GM19238 (cell line): ENCODE results near the gene SLC4A4.

ENCODE experiments used
- DNase-seq: peaks from one replicate; pipeline ENCODE4 v3.0.0; 2011; ENCODE audit warnings: low spot score; ENCODE audit not compliant: insufficient read length

The SLC4A4 gene

GRCh38 chr4:71338846-71339593, at the start of gene SLC4A4:
Gene SLC4A4 (plus strand): TSS chr4:71339020.
- peak; percentile 24 for DNase-seq

GRCh38 chr4:71290074-71290473, 48.7 kb upstream of the SLC4A4 start:
- DNase-seq: no peak

GRCh38 chr4:71290476-71290875, 48.3 kb upstream of the SLC4A4 start:
- DNase-seq: no peak

GRCh38 chr4:71292228-71292627, 46.6 kb upstream of the SLC4A4 start:
- DNase-seq: no peak

GRCh38 chr4:71293705-71294104, 45.1 kb upstream of the SLC4A4 start:
- DNase-seq: no peak

- no peak for DNase-seq
Observed at GRCh38 chr4:71294301-71294700, 44.5 kb upstream of the SLC4A4 start.

GRCh38 chr4:71296945-71297344, 41.9 kb upstream of the SLC4A4 start:
- DNase-seq: no peak

- no peak for DNase-seq
Observed at GRCh38 chr4:71300362-71300761, 38.5 kb upstream of the SLC4A4 start.

- no peak for DNase-seq
Observed at GRCh38 chr4:71300964-71301363, 37.9 kb upstream of the SLC4A4 start.

- DNase-seq: no peak
Observed at GRCh38 chr4:71303287-71303686, 35.5 kb upstream of the SLC4A4 start.

- DNase-seq: no peak
Observed at GRCh38 chr4:71303850-71304249, 35.0 kb upstream of the SLC4A4 start.

- DNase-seq: no peak
Observed at GRCh38 chr4:71304289-71304850, 34.5 kb upstream of the SLC4A4 start.

GRCh38 chr4:71307729-71308128, 31.1 kb upstream of the SLC4A4 start:
- no peak for DNase-seq

- no peak for DNase-seq
Observed at GRCh38 chr4:71322425-71322824, 16.4 kb upstream of the SLC4A4 start.

GRCh38 chr4:71333368-71333767, 5.5 kb upstream of the SLC4A4 start:
- DNase-seq: no peak

- DNase-seq: no peak
Observed at GRCh38 chr4:71333960-71334359, 4.9 kb upstream of the SLC4A4 start.

- no peak for DNase-seq
Observed at GRCh38 chr4:71334465-71334882, 4.3 kb upstream of the SLC4A4 start.

- no peak for DNase-seq
Observed at GRCh38 chr4:71343670-71344466, 5.0 kb downstream of the SLC4A4 start.

- no peak for DNase-seq
Observed at GRCh38 chr4:71346710-71347109, 7.9 kb downstream of the SLC4A4 start.

- DNase-seq: no peak
Observed at GRCh38 chr4:71348586-71348985, 9.8 kb downstream of the SLC4A4 start.

GRCh38 chr4:71355045-71355444, 16.2 kb downstream of the SLC4A4 start:
- DNase-seq: no peak

- DNase-seq: no peak
Observed at GRCh38 chr4:71355971-71356370, 17.2 kb downstream of the SLC4A4 start.
